Activated naive CD8-positive, alpha-beta T cell (primary cell): Measurements from ENCODE around the gene ITIH5.

Experiments used
- H3K27ac Mint-ChIP-seq: one replicate; pipeline ENCODE4 v1.8.0; 2021; ENCODE audit warnings: mixed read lengths
- H3K27me3 Mint-ChIP-seq: one replicate; pipeline ENCODE4 v1.8.0; 2021; ENCODE audit warnings: mixed read lengths
- H3K36me3 Mint-ChIP-seq: one replicate; pipeline ENCODE4 v1.8.0; 2021; ENCODE audit warnings: mixed read lengths
- H3K4me1 Mint-ChIP-seq: one replicate; pipeline ENCODE4 v1.8.0; 2021; ENCODE audit warnings: low read depth, mixed read lengths
- H3K4me3 Mint-ChIP-seq: one replicate; pipeline ENCODE4 v1.8.0; 2021; ENCODE audit warnings: mild to moderate bottlenecking, mixed read lengths
- H3K9me3 Mint-ChIP-seq: one replicate; pipeline ENCODE4 v1.8.0; 2021; ENCODE audit warnings: low read depth, mixed read lengths

Gene ITIH5

DNA sequence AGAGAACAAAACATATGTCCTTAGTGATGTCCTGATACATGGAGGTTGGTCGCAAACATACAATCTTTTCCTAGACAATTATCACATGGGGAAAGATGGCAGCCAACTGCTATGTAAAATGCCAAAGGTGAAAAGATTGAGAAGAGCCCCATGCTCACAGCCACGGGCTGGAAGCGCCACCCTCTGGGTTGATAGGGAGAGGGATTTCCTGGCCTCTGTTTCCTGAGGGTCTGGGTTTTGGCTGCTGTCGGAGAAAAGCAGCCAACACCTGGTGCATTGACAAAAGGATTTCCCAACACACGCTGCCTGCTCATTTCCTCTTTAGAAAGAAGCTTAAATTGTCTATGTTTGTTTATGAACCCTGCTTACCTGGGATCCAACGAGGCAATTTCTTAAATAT lies 43.8 kb downstream of the ITIH5 start:
- no peaks in the 10 kb centered on the region for H3K36me3 Mint-ChIP-seq
- H3K4me1 Mint-ChIP-seq, result no peaks in the 10 kb centered on the region
- H3K9me3 Mint-ChIP-seq, result no peaks in the 10 kb centered on the region
- H3K27ac Mint-ChIP-seq, result no peak overlapping the region
- no peak overlapping the region for H3K4me3 Mint-ChIP-seq
- H3K27me3 Mint-ChIP-seq, result no peaks in the 10 kb centered on the region

- H3K27ac Mint-ChIP-seq, result no peak overlapping the region
- no peaks in the 10 kb centered on the region for H3K9me3 Mint-ChIP-seq
- H3K4me1 Mint-ChIP-seq, result no peaks in the 10 kb centered on the region
- no peak overlapping the region for H3K4me3 Mint-ChIP-seq
- peaks cover 2% of the 10 kb centered on the region for H3K36me3 Mint-ChIP-seq
- no peaks in the 10 kb centered on the region for H3K27me3 Mint-ChIP-seq
Measured at GRCh38 chr10:7618461-7618860, 48.3 kb downstream of the ITIH5 start.

DNA sequence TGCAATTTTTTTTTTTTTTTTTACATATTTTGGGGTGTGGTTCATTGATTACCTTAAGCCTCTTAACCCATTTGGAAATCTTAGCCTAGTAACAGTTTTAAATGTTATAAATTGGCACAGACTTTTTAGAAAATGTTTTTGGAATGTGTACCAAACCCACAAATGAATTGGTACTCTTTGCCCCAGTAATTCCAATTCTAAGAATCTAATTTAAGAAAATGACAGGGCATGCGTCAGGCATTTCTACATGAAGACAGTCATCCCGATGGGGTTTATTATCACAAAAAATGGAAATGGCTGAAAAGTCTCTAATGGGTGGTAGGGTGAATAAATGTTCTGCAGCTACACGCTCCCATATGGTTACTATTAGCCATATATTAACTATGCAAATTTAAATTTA lies 54.9 kb downstream of the ITIH5 start:
- Mint-ChIP-seq H3K9me3 (no peaks in the 10 kb centered on the region), H3K36me3 (peaks cover 2% of the 10 kb centered on the region), H3K4me1 (no peaks in the 10 kb centered on the region), H3K4me3 (no peak overlapping the region), H3K27me3 (no peaks in the 10 kb centered on the region), H3K27ac (no peak overlapping the region)

- Mint-ChIP-seq H3K27me3 (no peaks in the 10 kb centered on the region), H3K4me1 (no peaks in the 10 kb centered on the region), H3K4me3 (no peak overlapping the region), H3K27ac (no peak overlapping the region), H3K9me3 (no peaks in the 10 kb centered on the region), H3K36me3 (peaks cover 2% of the 10 kb centered on the region)
Measured at GRCh38 chr10:7610651-7611389, 55.9 kb downstream of the ITIH5 start.

DNA sequence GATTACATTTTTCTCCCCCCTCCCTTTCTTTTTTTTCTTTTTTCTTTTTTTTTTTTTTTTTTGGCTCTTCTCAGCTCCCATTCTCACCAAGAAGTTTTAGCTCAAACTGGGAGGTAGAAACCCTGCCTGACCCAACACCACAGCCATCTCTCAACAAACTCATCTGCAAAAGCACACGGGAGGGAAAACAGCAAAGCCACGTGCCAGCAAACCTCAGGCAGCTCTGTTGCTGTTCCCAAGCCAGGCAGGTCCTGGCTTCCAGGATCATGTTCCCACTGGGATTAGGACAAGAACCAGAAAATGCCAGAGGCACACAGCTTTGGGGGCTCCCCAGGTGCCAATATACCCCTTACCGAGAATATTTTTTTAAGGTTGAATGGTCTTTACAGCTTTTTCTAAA lies 56.7 kb downstream of the ITIH5 start:
- no peaks in the 10 kb centered on the region for H3K4me1 Mint-ChIP-seq
- no peak overlapping the region for H3K27ac Mint-ChIP-seq
- H3K9me3 Mint-ChIP-seq, result no peaks in the 10 kb centered on the region
- H3K27me3 Mint-ChIP-seq, result no peaks in the 10 kb centered on the region
- peaks cover 2% of the 10 kb centered on the region for H3K36me3 Mint-ChIP-seq
- H3K4me3 Mint-ChIP-seq, result no peak overlapping the region

DNA sequence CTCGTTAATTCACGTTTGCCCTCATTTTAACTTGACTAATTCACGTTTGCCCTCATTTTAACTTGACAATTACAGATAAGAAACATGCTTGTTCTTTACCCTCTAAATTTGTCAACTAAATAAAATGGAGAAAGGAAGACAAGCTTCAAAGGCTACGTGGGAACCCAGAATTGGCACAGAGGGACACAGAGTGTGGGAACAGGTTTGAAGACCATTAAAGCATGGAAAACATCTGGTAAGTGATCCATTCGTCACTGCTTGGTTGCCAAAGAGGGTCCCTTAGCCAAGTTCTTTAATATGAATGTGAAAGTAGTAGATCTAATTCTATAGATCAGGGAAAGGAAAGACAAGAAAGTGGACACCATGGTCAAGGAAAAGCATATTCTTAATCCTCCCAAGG lies 57.2 kb downstream of the ITIH5 start:
- Mint-ChIP-seq H3K4me1 (no peaks in the 10 kb centered on the region), H3K36me3 (peaks cover 2% of the 10 kb centered on the region), H3K9me3 (no peaks in the 10 kb centered on the region), H3K4me3 (no peak overlapping the region), H3K27me3 (no peaks in the 10 kb centered on the region), H3K27ac (no peak overlapping the region)

GRCh38 chr10:7608001-7608400 lies 58.8 kb downstream of the ITIH5 start:
- no peaks in the 10 kb centered on the region for H3K9me3 Mint-ChIP-seq
- no peak overlapping the region for H3K27ac Mint-ChIP-seq
- H3K27me3 Mint-ChIP-seq, result peaks cover 2% of the 10 kb centered on the region
- H3K4me1 Mint-ChIP-seq, result no peaks in the 10 kb centered on the region
- peaks cover 4% of the 10 kb centered on the region for H3K36me3 Mint-ChIP-seq
- H3K4me3 Mint-ChIP-seq, result no peak overlapping the region

DNA sequence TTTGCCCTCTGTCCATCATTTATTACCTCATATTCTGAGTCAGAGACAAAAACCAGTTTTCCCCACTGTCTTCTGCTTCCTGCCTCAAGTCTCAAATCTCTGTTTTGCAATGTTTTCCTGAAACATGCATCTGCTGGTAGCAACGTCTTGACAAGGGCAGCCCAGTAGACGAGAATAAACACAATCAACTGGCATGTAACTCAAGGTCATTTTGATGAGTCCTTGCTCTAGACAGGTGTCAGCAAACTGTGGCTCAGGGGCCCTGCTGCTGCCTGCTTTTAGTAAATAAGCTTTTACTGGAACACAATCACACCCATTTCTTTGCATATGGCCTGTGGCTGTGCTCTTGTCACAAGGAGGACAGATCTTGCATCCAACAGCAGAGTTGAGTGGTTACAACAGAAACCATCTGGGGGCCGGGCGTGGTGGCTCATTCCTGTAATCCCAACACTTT lies 59.8 kb downstream of the ITIH5 start:
- Mint-ChIP-seq H3K9me3 (no peaks in the 10 kb centered on the region), H3K36me3 (peaks cover 4% of the 10 kb centered on the region), H3K27ac (no peak overlapping the region), H3K4me1 (no peaks in the 10 kb centered on the region), H3K27me3 (peaks cover 2% of the 10 kb centered on the region), H3K4me3 (no peak overlapping the region)

- Mint-ChIP-seq H3K9me3 (no peaks in the 10 kb centered on the region), H3K4me3 (no peak overlapping the region), H3K4me1 (peaks cover 11% of the 10 kb centered on the region), H3K27ac (no peak overlapping the region), H3K27me3 (peaks cover 2% of the 10 kb centered on the region), H3K36me3 (peaks cover 4% of the 10 kb centered on the region)
Measured at GRCh38 chr10:7605565-7606295, 61.0 kb downstream of the ITIH5 start.

DNA sequence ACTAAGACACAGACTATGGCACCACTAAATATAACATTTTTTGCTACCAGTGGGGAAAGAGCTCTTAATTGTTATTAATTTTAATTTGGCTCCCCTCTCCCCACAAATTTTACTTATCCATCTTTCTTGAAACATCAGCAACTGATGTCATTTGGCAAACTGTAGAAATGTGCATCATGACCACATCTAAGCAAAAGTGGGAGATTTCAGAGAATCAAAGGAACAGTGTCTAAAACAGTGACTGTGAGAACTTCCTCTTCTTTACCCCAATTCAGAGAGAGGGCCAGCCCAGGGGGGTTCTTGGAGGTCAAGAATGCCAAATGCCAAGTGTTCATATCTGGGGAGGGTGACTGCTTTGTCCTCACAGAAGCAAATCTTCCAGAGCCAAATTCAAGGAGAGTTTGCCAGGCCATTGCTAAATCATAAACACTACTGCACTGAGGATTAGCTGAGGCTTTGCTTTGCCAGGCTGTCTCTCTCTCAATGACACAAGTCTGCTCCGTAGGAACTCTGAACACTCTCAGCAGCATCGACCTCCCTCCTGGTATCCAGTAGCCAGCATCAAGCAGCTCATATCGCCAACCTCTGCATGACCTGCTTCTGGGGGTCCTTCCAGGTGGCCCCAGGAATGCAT lies 65.6 kb downstream of the ITIH5 start:
- peaks cover 11% of the 10 kb centered on the region for H3K4me1 Mint-ChIP-seq
- H3K27ac Mint-ChIP-seq, result no peak overlapping the region
- peaks cover 4% of the 10 kb centered on the region for H3K36me3 Mint-ChIP-seq
- H3K9me3 Mint-ChIP-seq, result no peaks in the 10 kb centered on the region
- H3K27me3 Mint-ChIP-seq, result peaks cover 2% of the 10 kb centered on the region
- H3K4me3 Mint-ChIP-seq, result no peak overlapping the region

DNA sequence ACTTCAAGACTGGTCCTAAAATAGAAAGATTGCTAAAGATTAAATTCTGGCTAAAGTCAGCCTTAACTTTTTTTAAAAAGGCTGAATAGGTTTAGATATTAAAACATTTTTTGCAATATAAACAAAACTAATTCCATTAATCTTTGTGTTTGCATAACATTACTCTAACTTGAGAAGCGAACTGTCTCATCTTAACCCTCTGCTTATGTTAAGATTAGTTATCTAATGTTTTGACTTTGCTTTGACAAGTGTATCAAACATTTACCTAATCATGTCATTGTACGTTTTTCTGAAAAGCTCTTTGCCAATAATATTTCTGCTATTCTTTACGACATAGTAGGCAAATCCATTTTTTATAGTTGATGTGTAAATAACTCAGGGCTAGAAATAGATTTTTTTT lies 68.0 kb downstream of the ITIH5 start:
- Mint-ChIP-seq H3K4me1 (peaks cover 11% of the 10 kb centered on the region), H3K36me3 (no peaks in the 10 kb centered on the region), H3K9me3 (no peaks in the 10 kb centered on the region), H3K4me3 (no peak overlapping the region), H3K27me3 (no peaks in the 10 kb centered on the region), H3K27ac (no peak overlapping the region)

DNA sequence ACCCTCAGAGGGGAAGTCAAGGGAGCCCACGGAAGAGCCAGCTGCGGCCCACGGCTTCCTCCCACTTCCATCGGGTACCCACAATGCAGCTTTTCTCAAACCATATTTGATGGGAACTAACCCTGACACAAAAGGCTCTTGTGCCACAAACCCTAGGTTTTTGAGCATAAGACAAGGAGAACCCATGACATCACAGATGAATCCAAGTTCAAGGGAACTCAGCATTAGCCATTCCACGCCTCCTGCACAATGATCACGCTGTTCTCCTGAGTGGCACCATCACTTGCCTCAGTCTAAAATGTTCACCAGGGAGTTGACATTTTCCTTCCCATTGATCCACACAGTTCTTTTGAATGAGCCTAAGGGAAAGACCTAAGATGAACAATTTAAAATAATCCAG lies 70.4 kb downstream of the ITIH5 start:
- Mint-ChIP-seq H3K27me3 (no peaks in the 10 kb centered on the region), H3K4me3 (no peak overlapping the region), H3K36me3 (no peaks in the 10 kb centered on the region), H3K27ac (no peak overlapping the region), H3K9me3 (no peaks in the 10 kb centered on the region), H3K4me1 (peaks cover 8% of the 10 kb centered on the region)

GRCh38 chr10:7593905-7594304 lies 72.9 kb downstream of the ITIH5 start:
- no peak overlapping the region for H3K27ac Mint-ChIP-seq
- H3K4me1 Mint-ChIP-seq, result peaks cover 7% of the 10 kb centered on the region
- no peaks in the 10 kb centered on the region for H3K36me3 Mint-ChIP-seq
- H3K27me3 Mint-ChIP-seq, result no peaks in the 10 kb centered on the region
- no peaks in the 10 kb centered on the region for H3K9me3 Mint-ChIP-seq
- no peak overlapping the region for H3K4me3 Mint-ChIP-seq

DNA sequence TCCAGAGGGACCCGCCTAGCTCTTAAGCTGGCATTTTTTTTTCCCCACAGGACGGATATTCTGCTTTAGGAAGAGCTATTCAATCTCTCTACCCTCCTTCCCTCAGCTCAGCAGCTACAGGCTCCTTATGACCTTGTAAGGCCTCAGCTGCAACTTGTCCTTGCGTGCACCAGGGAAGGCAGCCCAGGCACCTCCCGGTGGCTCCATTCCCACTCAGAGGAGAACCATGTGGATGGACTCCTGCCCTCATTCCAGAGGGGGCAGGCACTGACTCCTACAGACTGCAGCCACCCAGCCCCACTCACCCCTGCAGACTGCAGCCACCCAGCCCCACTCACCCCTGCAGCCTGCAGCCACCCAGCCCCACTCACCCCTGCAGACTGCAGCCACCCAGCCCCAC lies 73.7 kb downstream of the ITIH5 start:
- H3K36me3 Mint-ChIP-seq, result no peaks in the 10 kb centered on the region
- H3K4me3 Mint-ChIP-seq, result no peak overlapping the region
- no peaks in the 10 kb centered on the region for H3K27me3 Mint-ChIP-seq
- no peak overlapping the region for H3K27ac Mint-ChIP-seq
- H3K9me3 Mint-ChIP-seq, result no peaks in the 10 kb centered on the region
- peaks cover 7% of the 10 kb centered on the region for H3K4me1 Mint-ChIP-seq

GRCh38 chr10:7592627-7593026 lies 74.1 kb downstream of the ITIH5 start:
- no peak overlapping the region for H3K27ac Mint-ChIP-seq
- no peaks in the 10 kb centered on the region for H3K36me3 Mint-ChIP-seq
- peaks cover 7% of the 10 kb centered on the region for H3K4me1 Mint-ChIP-seq
- no peaks in the 10 kb centered on the region for H3K9me3 Mint-ChIP-seq
- H3K27me3 Mint-ChIP-seq, result no peaks in the 10 kb centered on the region
- no peak overlapping the region for H3K4me3 Mint-ChIP-seq
